HL-60/S4 (cell line): ENCODE measurements around the gene EXD1.

Source experiments
- in situ Hi-C: fragments of 300-500 bp; cut with MboI; formaldehyde crosslinking; loops from 2 replicates; pipeline ENCODE4 v1.14.3; 2022; ENCODE audit warnings: low sequenced_read_pairs

The EXD1 gene

DNA sequence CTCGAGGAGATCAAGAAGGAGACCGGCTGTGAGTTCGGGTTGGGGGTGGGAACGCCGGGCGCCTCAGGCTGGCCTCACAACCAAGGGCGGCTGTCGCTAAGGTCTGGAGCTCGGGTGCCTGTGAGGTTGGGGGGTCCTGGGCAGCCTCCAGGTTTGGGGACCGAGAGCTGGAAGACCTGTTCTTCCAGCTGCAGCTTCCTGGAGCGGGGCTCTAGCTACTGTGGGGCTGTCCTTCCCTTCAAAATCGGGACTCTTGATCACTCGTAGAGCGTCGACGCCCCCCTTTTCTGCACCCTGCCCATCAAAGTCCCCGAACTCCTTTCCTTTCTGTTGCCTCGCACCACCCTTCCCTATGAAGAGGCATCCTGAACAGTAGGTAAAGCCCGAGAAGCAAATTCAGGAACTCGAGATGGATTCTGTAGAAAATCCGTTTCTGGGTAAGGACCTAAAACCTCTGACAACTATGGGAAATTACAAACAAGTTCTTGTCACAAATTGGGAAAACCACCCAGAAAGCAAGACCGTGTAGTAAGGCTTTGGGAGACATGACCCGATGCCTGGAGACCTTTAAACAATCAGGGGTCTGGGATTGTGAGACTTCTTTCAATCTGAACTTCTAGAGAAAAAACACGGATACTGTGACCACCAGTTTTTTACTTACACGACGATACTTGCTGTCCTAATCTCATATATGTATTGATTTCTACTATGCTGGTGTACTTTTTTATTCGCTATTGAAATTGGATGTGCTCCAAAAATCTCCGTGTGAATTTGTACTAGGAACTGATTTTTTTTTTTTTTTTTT is 1.1 kb upstream of the EXD1 start:
- in situ Hi-C loops, result no loop called here

DNA sequence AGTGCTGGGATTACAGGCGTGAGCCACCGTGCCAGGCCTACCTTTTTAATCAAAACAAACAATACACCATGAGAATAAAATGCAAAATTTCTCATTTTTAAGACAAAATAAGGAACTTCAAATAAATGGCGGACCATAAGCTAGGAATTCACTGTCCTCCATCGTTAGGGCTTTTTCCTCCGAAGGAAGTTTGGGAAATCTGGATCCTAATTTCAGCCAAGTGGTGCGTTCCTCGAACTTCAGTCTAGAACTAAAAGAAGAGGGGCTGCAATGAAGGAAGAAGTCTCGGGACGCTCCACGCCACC is 260 bp downstream of the EXD1 start:
- in situ Hi-C loops, result no loop called here

DNA sequence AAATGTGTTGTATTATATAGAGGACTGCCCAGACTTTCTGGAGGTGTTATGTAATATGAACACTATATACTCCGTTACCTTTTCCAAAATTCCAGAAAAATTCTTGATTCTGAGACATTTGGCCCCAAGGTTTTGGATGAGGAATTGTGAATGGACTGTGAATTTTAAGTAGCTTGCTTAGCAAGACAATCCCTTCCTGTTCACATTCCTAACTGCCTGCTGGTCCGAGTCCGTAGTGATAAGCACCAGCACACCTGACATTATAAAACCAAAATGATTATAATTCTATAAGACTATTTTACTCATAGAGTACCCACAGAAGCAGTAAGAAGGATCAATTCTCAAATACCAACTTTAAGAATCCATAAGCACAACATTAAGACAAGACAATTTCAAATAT is 11.2 kb downstream of the EXD1 start:
- in situ Hi-C loops, result no loop called here

DNA sequence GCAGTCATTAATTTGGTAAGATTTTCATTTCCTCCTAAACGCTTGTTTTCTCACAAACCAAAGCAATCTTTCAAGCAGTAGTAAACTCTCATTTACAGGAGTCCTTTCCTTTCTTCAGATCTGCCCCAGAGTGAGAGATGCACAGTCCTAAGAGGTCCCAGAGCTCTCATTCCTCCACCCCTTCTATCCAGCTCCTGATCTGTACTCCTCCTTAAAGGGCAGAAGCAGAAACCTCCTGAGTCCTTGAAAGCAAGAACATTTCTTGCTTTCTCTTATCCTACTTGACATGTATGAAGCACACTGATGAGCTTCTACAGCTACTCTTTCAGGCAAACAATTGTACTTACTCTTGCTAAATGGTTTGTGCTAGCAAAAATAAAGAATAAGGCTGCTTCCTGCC is 11.7 kb downstream of the EXD1 start:
- in situ Hi-C loops, result no loop called here

DNA sequence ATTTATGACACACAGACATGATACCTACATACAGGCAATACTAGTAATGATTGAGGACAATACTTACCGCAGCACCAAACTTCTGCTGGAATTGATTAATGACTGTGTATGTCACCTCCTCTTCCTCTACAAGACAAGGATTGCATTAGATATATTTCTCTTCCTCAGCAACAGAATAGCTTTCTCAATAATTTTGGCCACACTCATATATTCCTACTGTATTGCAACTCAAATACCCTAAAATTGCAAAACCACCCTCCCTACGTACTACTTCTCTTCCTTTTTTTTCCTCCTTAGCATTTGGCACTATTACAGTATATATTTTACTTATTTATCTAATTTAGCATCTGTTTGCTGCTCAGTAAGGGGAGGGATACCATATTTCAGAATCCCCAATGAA is 14.8 kb downstream of the EXD1 start:
- in situ Hi-C loops, result no loop called here

DNA sequence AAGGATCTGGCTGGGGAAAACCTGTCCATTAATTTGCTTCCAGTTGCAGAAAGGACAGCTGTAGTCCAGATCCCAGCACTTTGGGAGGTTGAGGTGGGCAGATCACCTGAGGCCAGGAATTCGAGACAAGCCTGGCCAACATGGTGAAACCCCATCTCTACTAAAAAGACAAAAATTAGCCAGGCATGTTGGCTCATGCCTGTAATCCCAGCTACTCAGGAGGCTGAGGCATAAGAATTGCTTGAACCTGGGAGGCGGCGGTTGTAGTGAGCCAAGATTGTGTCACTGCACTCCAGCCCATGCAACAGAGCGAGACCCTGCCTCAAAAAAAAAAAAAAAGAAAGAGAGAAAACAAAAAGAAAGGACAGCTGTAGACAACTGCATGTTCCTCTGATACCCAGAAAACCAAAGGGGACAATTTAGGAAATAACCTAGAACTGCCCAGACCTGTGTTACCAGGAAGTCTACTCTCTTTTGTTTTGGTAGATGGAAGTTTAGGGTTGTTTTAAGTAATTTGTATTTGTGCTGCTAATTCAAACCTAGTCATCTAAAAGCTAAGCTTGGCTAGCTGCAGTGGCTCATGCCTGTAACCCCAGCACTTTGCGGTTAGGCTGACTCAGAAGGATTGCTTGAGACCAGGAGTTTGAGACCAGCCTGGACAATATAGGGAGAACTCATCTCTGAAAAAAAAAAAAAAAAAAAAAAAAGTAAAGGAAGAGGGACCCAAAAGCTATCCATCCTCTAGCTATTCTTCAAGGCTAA is 22.7 kb downstream of the EXD1 start:
- in situ Hi-C loops, result no loop called here

DNA sequence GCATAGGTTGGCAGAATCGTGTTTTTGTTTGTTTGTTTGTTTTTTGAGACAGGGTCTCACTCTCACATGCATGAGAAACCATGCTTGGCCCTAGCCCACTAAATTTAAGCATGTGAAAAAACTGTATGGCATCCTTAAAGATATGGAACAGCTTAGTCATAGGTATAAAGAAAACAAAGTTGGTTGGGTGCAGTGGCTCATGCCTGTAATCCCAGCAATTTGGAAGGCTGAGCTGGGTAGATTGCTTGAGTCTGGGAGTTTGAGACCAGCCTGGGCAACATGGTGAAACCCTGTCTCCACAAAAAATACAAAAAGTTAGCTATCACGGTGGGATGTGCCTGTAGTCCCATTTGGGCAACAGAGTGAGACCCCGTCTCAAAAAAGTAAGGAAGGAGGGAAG is 25.2 kb downstream of the EXD1 start:
- in situ Hi-C loops, result no loop called here

DNA sequence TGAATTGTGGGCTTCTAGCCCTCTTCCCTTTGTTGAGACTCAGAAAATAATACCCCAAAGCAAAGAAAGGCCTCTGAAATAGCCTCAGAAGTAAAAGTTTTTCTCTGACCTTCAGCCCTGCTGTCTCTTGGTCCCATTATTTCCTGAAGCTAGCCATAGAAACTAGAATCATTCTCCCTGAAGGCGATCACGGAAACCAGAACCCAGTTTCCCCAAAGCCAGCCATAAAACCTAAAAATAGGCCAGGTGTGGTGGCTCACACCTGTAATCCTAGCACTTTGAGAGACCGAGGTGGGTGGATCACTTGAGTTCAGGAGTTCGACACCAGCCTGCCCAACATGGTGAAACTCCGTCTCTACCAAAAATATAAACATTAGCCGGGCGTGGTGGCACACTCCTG is 27.2 kb downstream of the EXD1 start:
- in situ Hi-C loops, result no loop called here

DNA sequence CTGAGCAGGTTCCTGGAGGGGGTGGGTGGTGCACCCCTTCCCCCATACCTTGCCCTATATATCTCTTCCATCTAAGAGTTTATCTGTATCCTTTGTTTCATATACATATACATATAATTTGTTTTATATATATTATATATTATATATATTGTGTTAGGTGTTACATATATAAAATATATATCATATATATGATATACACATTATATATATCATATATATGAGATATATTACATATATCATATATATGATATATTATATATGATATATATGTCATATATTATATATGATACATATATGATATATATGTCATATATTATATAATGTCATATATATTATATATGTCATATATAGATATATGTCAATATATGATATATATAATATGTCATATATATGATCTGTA is 31.1 kb downstream of the EXD1 start:
- in situ Hi-C loops, result no loop called here

DNA sequence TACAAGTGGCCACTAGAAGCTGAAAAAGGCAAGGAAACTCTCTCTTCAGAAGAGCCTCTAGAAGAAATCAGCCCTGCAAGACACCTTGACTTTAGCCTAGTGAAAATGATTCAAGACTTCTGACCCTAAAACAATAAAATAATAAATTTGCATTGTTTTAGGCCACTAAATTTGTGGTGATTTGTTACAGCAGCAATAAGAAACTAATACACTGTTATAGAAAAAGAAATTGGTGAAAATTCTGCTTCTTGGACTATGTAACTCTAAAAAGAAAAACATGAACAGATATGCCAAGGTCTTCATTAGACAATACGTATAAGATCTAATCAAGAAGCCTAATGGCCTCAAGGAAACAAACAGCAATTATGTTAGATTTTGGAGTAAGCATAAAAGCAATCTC is 36.1 kb downstream of the EXD1 start:
- in situ Hi-C loops, result no loop called here

DNA sequence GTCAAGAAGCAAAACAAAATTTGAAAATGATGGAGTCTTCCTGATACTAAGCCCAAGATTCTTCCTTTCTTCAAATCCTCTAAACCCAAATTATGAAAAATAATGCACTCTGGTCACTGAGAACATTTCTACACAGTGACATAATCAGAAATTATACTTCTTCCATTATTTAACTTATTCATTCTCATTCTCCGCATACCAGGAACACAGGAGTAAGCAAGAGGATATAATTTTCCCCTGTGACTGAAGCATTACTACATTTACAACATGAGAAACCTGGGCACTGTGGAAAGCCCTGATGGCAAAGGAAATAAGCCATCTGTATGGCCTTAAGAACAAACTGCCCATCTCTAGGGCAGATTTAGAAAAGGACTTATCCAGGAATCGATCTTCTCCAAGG is 47.0 kb downstream of the EXD1 start:
- in situ Hi-C loops, result loop anchor here (10.0 kb wide), 1 partner anchor 279 kb away; no protein-coding TSS in a partner anchor

DNA sequence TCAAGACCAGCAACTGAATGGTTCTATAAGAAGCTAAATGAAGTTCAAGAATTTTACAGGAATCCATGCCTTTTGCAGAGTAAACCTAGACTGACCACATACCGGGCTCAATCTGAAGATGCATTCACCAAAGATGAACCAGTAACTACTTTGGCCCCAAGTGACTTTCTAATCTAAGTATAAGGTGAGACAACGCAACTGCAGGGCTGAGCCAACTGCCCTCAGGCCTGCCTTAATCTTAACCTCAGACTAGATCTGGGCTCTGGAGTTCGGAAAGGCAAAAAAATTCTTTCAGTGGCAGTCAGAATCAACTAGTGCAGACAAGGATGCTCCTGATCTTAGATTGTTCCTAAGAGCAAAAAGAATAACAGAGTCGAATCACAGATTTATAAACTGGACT is 48.3 kb downstream of the EXD1 start:
- in situ Hi-C loops, result loop anchor here (10.0 kb wide), 1 partner anchor 277 kb away; no protein-coding TSS in a partner anchor

DNA sequence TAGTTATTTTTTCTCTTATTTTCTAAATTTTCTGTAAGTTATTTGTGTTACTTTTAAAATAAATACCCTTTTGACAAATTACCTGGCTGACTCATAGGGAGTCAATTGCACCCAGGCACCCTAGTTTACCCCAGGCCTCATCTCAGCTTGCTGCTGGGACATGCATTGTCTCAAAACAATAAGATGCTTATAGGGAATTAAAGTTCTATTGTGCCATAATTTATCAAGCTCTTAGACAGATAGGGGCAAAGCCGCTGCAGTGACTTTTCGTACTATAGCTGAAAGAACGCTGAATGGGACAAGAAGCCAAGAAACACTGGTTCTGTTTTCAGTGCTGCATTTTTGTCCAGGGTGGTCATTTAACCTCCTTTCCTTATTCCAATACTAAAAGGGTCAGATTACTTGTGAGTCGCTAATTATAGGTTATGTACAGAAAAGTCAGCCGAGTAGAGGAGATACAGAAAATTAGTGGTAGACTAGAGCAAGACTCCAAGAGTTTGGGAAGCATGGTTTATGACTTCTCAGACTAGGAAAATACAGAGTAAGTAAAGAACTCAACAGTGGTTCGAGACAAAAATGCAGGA is 50.3 kb downstream of the EXD1 start:
- in situ Hi-C loops, result loop anchor here (10.0 kb wide), 1 partner anchor 275 kb away; no protein-coding TSS in a partner anchor

DNA sequence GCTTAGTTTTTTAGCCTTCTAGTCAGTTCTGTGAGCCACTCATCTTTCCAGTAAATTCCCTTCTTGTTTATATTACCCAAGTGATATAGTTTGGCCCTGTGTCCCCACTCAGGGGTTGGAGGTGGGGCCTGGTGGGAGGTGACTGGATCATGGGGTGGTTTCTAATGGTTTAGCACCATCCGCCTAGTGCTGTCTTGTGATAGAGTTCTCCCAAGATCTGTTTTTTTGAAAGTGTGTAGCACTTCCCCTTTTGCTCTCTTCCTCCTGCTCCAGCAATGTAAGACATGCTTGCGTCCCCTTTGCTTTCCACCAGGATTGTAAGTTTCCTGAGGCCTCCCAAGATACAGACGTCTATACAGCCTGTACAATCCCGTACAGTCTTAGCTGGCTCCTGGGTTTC is 60.8 kb downstream of the EXD1 start:
- in situ Hi-C loops, result no loop called here

DNA sequence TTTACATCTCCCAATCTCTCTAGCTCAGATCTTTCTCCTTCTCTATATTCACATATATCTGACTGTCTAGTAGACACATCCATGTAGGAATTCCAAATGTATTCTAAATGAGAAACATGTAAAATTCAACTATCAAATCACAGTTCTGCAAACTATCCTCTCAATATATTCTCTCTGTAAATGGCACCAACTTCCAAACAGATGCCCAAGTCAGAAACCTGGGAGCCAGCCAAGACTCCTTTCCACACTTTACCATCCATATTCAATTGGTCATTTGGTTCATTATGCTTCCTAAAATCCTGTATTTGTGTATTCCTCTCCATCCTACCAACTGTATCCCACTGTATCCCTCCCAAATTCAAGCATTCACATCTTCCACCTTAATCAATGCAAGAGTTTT is 61.5 kb downstream of the EXD1 start:
- in situ Hi-C loops, result no loop called here

DNA sequence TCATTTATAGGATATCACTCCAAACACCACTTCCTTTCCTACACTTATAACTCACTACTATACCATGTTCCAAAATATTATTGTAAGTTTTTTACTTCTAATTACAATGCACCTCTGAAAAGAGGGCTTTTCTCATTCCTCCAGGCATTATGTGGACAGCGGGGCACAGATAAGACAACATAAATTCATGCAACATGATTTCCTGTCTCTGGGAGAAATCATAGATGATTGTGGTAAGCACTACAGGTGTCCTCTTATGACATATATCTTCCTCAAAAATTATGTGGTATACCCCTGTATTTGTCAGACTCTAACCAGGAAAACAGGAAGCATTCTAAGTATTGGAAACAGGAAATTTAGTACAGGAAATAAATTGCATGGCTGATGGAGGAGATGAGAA is 68.8 kb downstream of the EXD1 start:
- in situ Hi-C loops, result no loop called here

DNA sequence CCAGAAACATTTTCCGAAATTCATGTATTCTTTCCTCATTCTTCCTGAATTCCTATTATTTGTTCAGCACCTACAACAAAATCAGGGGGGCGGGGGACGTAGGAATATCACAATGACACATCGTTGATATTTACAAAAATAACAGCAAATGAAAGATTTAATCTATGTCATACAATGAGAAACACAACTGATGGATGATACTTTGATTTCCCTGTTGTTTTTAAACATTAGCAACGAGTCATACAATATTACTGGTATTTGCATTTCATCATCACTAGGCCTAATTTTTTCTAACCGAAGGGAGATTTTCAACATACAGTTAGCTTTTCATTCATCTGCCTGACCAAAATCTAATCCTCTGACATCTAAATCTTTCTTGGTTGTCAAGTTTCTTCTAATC is 69.2 kb downstream of the EXD1 start:
- in situ Hi-C loops, result no loop called here

DNA sequence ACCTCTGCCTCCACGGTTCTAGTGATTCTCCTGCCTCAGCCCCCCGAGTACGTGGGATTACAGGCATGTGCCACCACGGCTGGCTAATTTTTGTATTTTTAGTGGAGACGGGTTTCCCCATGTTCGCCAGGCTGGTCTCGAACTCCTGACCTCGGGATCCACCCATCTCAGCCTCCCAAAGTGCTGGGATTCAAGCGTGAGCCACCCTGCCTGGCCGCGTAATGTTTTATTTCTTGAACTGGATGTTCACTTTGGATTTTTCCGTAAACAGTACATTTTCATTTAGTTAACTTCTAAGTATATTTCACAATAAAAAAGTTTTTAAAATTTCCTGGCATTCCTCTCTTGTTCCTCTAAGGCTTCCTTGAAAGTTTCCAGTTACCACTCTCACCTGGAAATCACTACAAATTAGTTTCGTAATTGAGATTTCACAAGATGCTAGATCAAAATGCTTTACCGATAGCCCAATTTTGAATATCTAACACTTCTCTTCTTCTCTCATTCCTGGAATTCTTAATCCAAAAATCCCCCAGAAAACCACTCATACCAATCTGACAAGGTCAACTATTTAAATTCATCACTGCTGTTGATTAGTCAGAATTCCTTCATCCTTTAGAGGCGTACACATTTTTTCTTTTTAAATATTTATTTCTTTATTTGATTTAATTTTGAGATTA is 69.8 kb downstream of the EXD1 start:
- in situ Hi-C loops, result no loop called here

DNA sequence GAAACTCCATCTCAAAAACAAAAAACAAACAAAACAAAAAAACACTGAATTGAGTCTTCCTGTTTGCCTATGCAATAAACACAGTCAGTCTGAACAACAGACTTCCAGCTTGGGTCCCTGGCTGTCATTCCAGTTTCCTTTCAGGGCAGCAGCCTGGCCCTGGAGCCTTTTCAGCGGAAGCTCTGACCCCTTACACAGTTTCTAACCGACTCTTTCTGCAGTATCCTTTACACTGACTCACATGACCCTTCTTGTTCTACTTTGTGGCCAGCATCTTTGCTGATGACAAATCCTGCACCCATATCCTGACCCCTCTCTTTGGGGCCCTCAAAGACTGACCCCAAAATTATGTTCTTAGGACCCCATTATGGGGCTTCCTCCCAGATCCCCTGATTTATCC is 76.1 kb downstream of the EXD1 start:
- in situ Hi-C loops, result no loop called here

DNA sequence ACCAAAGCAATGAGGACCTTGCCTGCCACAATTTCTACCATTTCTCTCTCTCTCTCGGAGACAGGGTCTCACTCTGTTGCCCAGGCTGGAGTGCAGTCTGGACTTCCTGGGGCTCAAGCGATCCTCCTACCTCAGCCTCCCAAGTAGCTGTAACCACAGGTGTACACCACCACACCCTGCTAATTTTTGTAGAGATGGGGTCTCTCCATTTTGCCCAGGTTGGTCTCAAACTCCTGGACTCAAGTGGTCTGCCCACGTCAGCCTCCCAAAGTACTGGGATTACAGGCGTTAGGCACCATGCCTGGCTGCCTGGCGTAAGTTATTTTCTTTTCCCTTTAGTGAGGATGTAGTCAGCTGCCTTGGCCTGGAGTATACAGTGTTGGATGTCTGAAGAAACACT is 76.8 kb downstream of the EXD1 start:
- in situ Hi-C loops, result no loop called here

DNA sequence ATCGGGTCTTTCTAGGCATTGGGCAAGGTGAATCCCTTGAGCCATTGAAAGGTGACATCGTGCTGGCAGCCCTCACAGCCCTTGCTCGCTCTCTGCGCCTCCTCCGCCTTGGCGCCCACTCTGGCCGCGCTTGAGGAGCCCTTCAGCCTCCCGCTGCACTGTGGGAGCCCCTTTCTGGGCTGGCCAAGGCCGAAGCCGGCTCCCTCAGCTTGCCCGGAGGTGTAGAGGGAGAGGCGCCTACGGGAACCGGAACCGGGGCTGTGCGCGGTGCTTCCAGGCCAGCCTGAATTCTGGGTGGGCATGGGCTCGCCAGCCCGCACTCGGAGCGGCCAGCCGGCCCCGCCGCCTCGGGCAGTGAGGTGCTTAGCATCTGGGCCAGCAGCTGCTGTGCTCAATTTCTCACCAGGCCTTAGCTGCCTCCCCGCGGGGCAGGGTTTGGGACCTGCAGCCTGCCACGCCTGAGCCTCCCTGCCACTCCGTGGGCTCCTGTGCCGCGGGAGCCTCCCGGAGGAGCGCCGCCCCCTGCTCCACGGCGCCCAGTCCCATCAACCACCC is 79.0 kb downstream of the EXD1 start:
- in situ Hi-C loops, result no loop called here
